HCT116 (cell line): ENCODE measurements around the gene G3BP2. TPM values are rescaled to one million over a fixed set of nuclear protein-coding genes. Genes with fewer than 3 reads are reported as not detected.
A peak's percentile ranks its signal among the peaks of the same experiment; 100 is the strongest.

Source experiments
- ATAC-seq: fragments of 200-7000 bp; cut with Tn5 transposase; 2 replicates; pipeline ENCODE4 v1.9.1; 2020; ENCODE audit warnings: mild to moderate bottlenecking, moderate library complexity
- BruUV-seq: library from RNA; stranded (reverse); fragments of 400-500 nt; replicated peaks from 2 replicates; lab custom pipeline; 2021; lab: Mats Ljungman, UMichigan
- CTCF ChIA-PET: fragments of 300-600 bp; sonication (Branson Sonifier 250); formaldehyde crosslinking; loops from one replicate; lab custom pipeline; 2021; ENCODE audit warnings: antibody characterized with exemption; lab: Charles Lee
- POLR2A ChIA-PET: fragments of 300-600, 350-600 bp; sonication (Branson Sonifier 250); formaldehyde crosslinking; loops from one replicate; lab custom pipeline; 2021; ENCODE audit warnings: antibody characterized with exemption; lab: Charles Lee
- RAD21 ChIA-PET, 2 experiments: fragments of 300-600 bp; sonication (Branson Sonifier 250); formaldehyde crosslinking; loops; one replicate each; lab custom pipeline; 2023; ENCODE audit warnings: low total read pairs in 2 of 2; ENCODE audit not compliant: uncharacterized antibody in 2 of 2, unreplicated experiment in 2 of 2, low non-redundant PET in 1 of 2; lab: Charles Lee
- DNase-seq: peaks from one replicate; pipeline ENCODE4 v3.0.0-alpha.2; 2010; ENCODE audit warnings: low read depth, low spot score
- H2AFZ ChIP-seq: fragments of 200-600 bp; shearing (Covaris generic), sonication (generic); 2 replicates; pipeline ENCODE4 v1.6.1; 2017; ENCODE audit warnings: low read depth, mixed run types, mixed read lengths, antibody characterized with exemption, low read length; ENCODE audit not compliant: poor library complexity, severe bottlenecking
- H3K27ac ChIP-seq: 2 replicates; pipeline ENCODE4 v1.5.1; 2012; ENCODE audit warnings: low read depth, low read length
- H3K27me3 ChIP-seq: fragments of 200-600 bp; sonication (generic); 2 replicates; pipeline ENCODE4 v1.6.1; 2016; ENCODE audit warnings: mixed run types, low read length, mixed read lengths; ENCODE audit not compliant: insufficient read depth
- H3K36me3 ChIP-seq, 2 experiments: fragments of 200-500 bp in 1 of 2; fragments of 200-600 bp in 1 of 2; sonication (Bioruptor generic) in 1 of 2; sonication (generic) in 1 of 2; 2 replicates each; pipeline versions ENCODE4 v1.5.1 to v1.6.1; 2014 to 2016; ENCODE audit warnings: low read length in 2 of 2, inconsistent platforms in 1 of 2, mixed read lengths in 1 of 2, mixed run types in 1 of 2; ENCODE audit not compliant: insufficient read depth in 2 of 2, control insufficient read depth in 1 of 2
- H3K4me1 ChIP-seq, 2 experiments: fragments of 200-600 bp in 1 of 2; sonication (generic) in 1 of 2; 2 replicates each; pipeline versions ENCODE4 v1.5.1 to v1.6.1; 2012 to 2017; ENCODE audit warnings: low read length in 2 of 2, inconsistent platforms in 1 of 2, mild to moderate bottlenecking in 1 of 2, mixed read lengths in 1 of 2, mixed run types in 1 of 2, moderate library complexity in 1 of 2; ENCODE audit not compliant: insufficient read depth in 2 of 2, control insufficient read depth in 1 of 2
- H3K4me2 ChIP-seq: fragments of 200-600 bp; sonication (generic); 2 replicates; pipeline ENCODE4 v1.6.1; 2017; ENCODE audit warnings: mixed run types, low read length, mixed read lengths
- H3K4me3 ChIP-seq, 2 experiments: fragments of 200-600 bp in 1 of 2; sonication (generic) in 1 of 2; replicated peaks in 1 of 2; 2 replicates each; pipeline ENCODE4 v1.5.1; 2011 to 2016; ENCODE audit warnings: low read length in 2 of 2, control low read depth in 1 of 2, low read depth in 1 of 2, mild to moderate bottlenecking in 1 of 2, mixed read lengths in 1 of 2, mixed run types in 1 of 2
- H3K79me2 ChIP-seq: fragments of 200-600 bp; sonication (generic); 2 replicates; pipeline ENCODE4 v1.6.1; 2017; ENCODE audit warnings: mild to moderate bottlenecking, mixed run types, low read length, moderate library complexity, mixed read lengths; ENCODE audit not compliant: insufficient read depth
- H3K9ac ChIP-seq: fragments of 200-600 bp; sonication (generic); 2 replicates; pipeline ENCODE4 v1.6.1; 2016; ENCODE audit warnings: low read length, mixed read lengths
- H3K9me2 ChIP-seq: fragments of 200-600 bp; sonication (generic), shearing (Covaris generic); 2 replicates; pipeline ENCODE4 v1.6.1; 2017; ENCODE audit warnings: mixed run types, mild to moderate bottlenecking, moderate library complexity; ENCODE audit not compliant: insufficient read depth
- H3K9me3 ChIP-seq, 2 experiments: fragments of 200-500 bp in 1 of 2; fragments of 200-600 bp in 1 of 2; sonication (Bioruptor generic) in 1 of 2; sonication (generic) in 1 of 2; 2 replicates each; pipeline ENCODE4 v1.6.1; 2014 to 2017; ENCODE audit warnings: low read length in 2 of 2, mixed read lengths in 2 of 2, inconsistent platforms in 1 of 2, low read depth in 1 of 2, mild to moderate bottlenecking in 1 of 2, mixed run types in 1 of 2, moderate library complexity in 1 of 2; ENCODE audit not compliant: control insufficient read depth in 1 of 2, insufficient read depth in 1 of 2
- H4K20me1 ChIP-seq: fragments of 200-600 bp; sonication (generic), shearing (Covaris generic); 2 replicates; pipeline ENCODE4 v1.6.1; 2017; ENCODE audit warnings: mixed run types, mild to moderate bottlenecking, moderate library complexity; ENCODE audit not compliant: insufficient read depth
- CBX3 ChIP-seq: IDR thresholded peaks from 2 replicates; pipeline ENCODE4 v1.6.1; 2012; ENCODE audit warnings: low read depth
- CEBPB ChIP-seq: IDR thresholded peaks from 2 replicates; pipeline ENCODE4 v1.6.1; 2012; ENCODE audit warnings: low read depth
- CTCF ChIP-seq, 3 experiments: fragments of 200-600 bp in 1 of 3; sonication (generic) in 1 of 3; IDR thresholded peaks in 2 of 3; conservative IDR thresholded peaks in 1 of 3; 2 replicates each; pipeline ENCODE4 v1.5.1; 2012 to 2017; ENCODE audit warnings: low read depth in 2 of 3, low read length in 2 of 3, antibody characterized with exemption in 1 of 3, borderline replicate concordance in 1 of 3, control low read depth in 1 of 3, mild to moderate bottlenecking in 1 of 3, mixed read lengths in 1 of 3, mixed run types in 1 of 3, moderate library complexity in 1 of 3; ENCODE audit not compliant: insufficient read depth in 1 of 3
- ELF1 ChIP-seq: IDR thresholded peaks from 2 replicates; pipeline ENCODE4 v1.6.1; 2012; ENCODE audit warnings: low read depth, borderline replicate concordance
- POLR2A ChIP-seq: IDR thresholded peaks from 2 replicates; pipeline ENCODE4 v1.7.0; 2011; ENCODE audit warnings: borderline replicate concordance; ENCODE audit not compliant: insufficient read depth, insufficient read length; ENCODE audit errors: extremely low read depth
- POLR2AphosphoS5 ChIP-seq: IDR thresholded peaks from 2 replicates; pipeline ENCODE4 v1.6.1; 2011; ENCODE audit warnings: mild to moderate bottlenecking, low read depth, low read length, moderate library complexity
- SIN3A ChIP-seq: IDR thresholded peaks from 2 replicates; pipeline ENCODE4 v1.6.1; 2012; ENCODE audit warnings: low read depth
- SP1 ChIP-seq: IDR thresholded peaks from 2 replicates; pipeline ENCODE4 v1.6.1; 2012; ENCODE audit warnings: low read depth
- TCF7L2 ChIP-seq: IDR thresholded peaks from 2 replicates; pipeline ENCODE4 v1.7.0; 2011; ENCODE audit warnings: borderline replicate concordance, inconsistent platforms; ENCODE audit not compliant: insufficient read depth, insufficient read length; ENCODE audit errors: extremely low read depth
- ZFX ChIP-seq: fragments of 450-650 bp; IDR thresholded peaks from 2 replicates; pipeline ENCODE4 v1.6.1; 2017
- ZNF274 ChIP-seq: fragments of 200-500 bp; sonication (Bioruptor generic); IDR thresholded peaks from 2 replicates; pipeline ENCODE4 v1.6.1; 2014; ENCODE audit warnings: mild to moderate bottlenecking, low read depth, low read length, inconsistent platforms
- intact Hi-C: fragments of 100-400 bp; cut with micrococcal nuclease; formaldehyde crosslinking; loops from 2 replicates; pipeline ENCODE4 v1.10.0; 2022
- total RNA-seq: library from RNA; stranded (reverse); gene quantifications from one replicate; pipeline ENCODE4 v1.2.1, GENCODE V29; 2021; ENCODE audit not compliant: unreplicated experiment
- TF ChIP-seq, protein P1 (sequence below): IDR thresholded peaks from 2 replicates; pipeline ENCODE4 v1.6.1; 2012

Gene G3BP2
- total RNA-seq, 1 experiment from 2014 or later: 153 TPM

DNA sequence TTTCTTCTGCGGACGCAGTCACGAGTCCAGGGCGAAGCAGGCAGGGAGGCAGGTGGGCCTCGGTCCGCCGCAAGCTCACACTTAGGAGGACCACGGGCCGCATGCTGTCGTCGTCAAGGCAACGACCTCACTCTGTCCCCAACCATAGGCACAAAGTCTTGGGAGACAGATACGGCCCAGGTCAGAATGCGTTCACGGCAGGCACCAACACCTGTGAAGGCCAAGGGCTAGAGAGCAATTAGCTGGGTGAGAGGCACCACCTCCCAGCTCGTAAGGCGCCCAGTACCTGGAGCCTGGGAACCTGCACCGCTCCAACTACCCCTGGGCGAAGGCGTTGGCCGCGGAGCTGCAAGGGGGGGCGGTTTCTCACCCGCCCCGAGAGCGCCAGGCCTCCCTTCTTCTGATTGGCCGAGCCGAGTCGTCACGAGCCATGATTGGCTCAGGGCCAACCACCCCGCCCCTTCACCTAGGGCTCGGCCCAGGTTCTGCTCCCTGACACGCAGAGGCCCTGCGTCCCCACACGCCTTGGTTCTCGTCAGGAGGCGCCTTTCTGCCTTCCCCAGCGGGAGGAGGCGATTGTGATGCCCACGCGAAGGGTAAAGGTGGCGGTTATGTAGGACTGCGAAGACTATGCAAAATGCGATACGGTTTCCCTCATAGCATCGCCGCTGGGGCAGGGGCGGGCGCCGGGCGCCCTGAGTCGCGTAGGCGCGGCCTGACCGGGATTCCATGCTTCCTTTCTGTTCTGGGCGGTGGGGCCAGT, 42.9 kb downstream of the G3BP2 start, which contains the start of gene CDKL2:
Gene CDKL2, minus strand, starts transcription at position 355 of the 763 bp plus-strand sequence. CDS start 4,540 bp downstream, outside the sequence.
- Histone ChIP-seq H3K36me3 (no peaks in the 10 kb centered on the region), H3K27me3 (no peaks in the 10 kb centered on the region), H3K4me3 (peak within 1 kb of the TSS; percentile 61 to 63), H2AFZ (peak within 1 kb of the TSS; percentile 99), H3K27ac (peak within 1 kb of the TSS; percentile 17; the same call in 1 of the 2 replicates), H3K4me1 (peaks cover 8 to 16% of the 10 kb centered on the region in 2 experiments; a peak in 3 of 4 replicates), H3K9me3 (no peaks in the 10 kb centered on the region)
- ChIA-PET POLR2A (interaction anchor here (0.5 to 1.2 kb wide), 2 partner anchors 94 to 1268 kb away, joined by 3 read pairs; partner anchors contain the start of gene USO1), RAD21 (no interaction called here), CTCF (interaction anchor here (0.9 kb wide), 1 partner anchor 218 kb away, joined by 3 read pairs; no protein-coding TSS in a partner anchor)
- ATAC-seq (peak; percentile 96), DNase-seq (peak; percentile 81)
- no TSS peak for BruUV-seq
- peak; percentile 40; the same call in 1 of the 2 replicates for TF ChIP-seq CBX3
- peak; percentile 68; the same call in 1 of the 2 replicates for TF ChIP-seq ZFX
- TF ChIP-seq TCF7L2: no peak
- TF ChIP-seq ELF1: no peak
- TF ChIP-seq CEBPB: no peak
- peak; percentile 59; the same call in 1 of the 2 replicates for TF ChIP-seq SP1
- TF ChIP-seq, protein P1, sequence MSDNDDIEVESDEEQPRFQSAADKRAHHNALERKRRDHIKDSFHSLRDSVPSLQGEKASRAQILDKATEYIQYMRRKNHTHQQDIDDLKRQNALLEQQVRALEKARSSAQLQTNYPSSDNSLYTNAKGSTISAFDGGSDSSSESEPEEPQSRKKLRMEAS: peak; percentile 42; the same call in 1 of the 2 replicates
- TF ChIP-seq SIN3A: no peak
- no peak for TF ChIP-seq ZNF274
- peak; percentile 57 for TF ChIP-seq POLR2AphosphoS5
- TF ChIP-seq POLR2A: peak; percentile 72
- no peak for TF ChIP-seq CTCF (IDR thresholded peaks at IDR 0.05 in 2 of 3, conservative IDR thresholded peaks at IDR 0.05 in 1 of 3; ENCODE audit: borderline replicate concordance in 1 of 3, insufficient read depth in 1 of 3, low read depth in 2 of 3, low read length in 2 of 3)
- TF ChIP-seq, all 23 proteins: peak for 6
- Histone ChIP-seq H3K9me2 (no peaks in the 10 kb centered on the region), H3K79me2 (no peaks in the 10 kb centered on the region), H3K9ac (peak within 1 kb of the TSS; percentile 59), H3K4me2 (peak within 1 kb of the TSS; percentile 92), H4K20me1 (no peaks in the 10 kb centered on the region)
- intact Hi-C loops: no loop called here
